Ovary (tissue), 3 donors: ENCODE measurements around the gene GSG1L.

ENCODE experiments used
- EP300 ChIP-seq: sonication (generic); formaldehyde crosslinking; IDR thresholded peaks from one replicate; pipeline ENCODE4 v1.6.1; 2017; ENCODE audit warnings: antibody characterized with exemption
- POLR2A ChIP-seq: fragments of 450-650 bp; IDR thresholded peaks from one replicate; pipeline ENCODE4 v1.6.1; 2017; ENCODE audit warnings: antibody characterized with exemption, mild to moderate bottlenecking, moderate library complexity
- TF ChIP-seq, protein P1 (sequence below), 3 donors: fragments of 450-650 bp in 2 of 3; fragments of 200-600 bp in 1 of 3; IDR thresholded peaks; one replicate each; pipeline versions ENCODE4 v1.5.1 to v1.8.0; 2016 to 2022; ENCODE audit warnings: antibody characterized with exemption in 3 of 3, mild to moderate bottlenecking in 1 of 3
- donor health status: DM: no; HTN: no; CAD: no.

- TF ChIP-seq, protein P1, sequence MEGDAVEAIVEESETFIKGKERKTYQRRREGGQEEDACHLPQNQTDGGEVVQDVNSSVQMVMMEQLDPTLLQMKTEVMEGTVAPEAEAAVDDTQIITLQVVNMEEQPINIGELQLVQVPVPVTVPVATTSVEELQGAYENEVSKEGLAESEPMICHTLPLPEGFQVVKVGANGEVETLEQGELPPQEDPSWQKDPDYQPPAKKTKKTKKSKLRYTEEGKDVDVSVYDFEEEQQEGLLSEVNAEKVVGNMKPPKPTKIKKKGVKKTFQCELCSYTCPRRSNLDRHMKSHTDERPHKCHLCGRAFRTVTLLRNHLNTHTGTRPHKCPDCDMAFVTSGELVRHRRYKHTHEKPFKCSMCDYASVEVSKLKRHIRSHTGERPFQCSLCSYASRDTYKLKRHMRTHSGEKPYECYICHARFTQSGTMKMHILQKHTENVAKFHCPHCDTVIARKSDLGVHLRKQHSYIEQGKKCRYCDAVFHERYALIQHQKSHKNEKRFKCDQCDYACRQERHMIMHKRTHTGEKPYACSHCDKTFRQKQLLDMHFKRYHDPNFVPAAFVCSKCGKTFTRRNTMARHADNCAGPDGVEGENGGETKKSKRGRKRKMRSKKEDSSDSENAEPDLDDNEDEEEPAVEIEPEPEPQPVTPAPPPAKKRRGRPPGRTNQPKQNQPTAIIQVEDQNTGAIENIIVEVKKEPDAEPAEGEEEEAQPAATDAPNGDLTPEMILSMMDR (IDR thresholded peaks at IDR 0.05), result no peak
- TF ChIP-seq EP300, result no peak
- no peak for TF ChIP-seq POLR2A
These were observed 52.3 kb downstream of the GSG1L start for GRCh38 chr16:28011223-28011622.
